Gastroesophageal sphincter (tissue), 3 donors: ENCODE measurements around the gene ZNF329.

Experiments
- POLR2A ChIP-seq, 2 donors: fragments of 450-650 bp; IDR thresholded peaks; one replicate each; pipeline ENCODE4 v1.6.1; 2017; ENCODE audit warnings: antibody characterized with exemption in 2 of 2, mild to moderate bottlenecking in 2 of 2, moderate library complexity in 1 of 2
- TF ChIP-seq, protein P1 (sequence below), 4 experiments: fragments of 200-600 bp in 2 of 4; fragments of 450-650 bp in 2 of 4; sonication (generic) in 1 of 4; IDR thresholded peaks; one replicate each; pipeline ENCODE4 v1.5.1; 2017 to 2019; ENCODE audit warnings: antibody characterized with exemption in 4 of 4, mild to moderate bottlenecking in 2 of 4, moderate library complexity in 2 of 4

- TF ChIP-seq, protein P1, sequence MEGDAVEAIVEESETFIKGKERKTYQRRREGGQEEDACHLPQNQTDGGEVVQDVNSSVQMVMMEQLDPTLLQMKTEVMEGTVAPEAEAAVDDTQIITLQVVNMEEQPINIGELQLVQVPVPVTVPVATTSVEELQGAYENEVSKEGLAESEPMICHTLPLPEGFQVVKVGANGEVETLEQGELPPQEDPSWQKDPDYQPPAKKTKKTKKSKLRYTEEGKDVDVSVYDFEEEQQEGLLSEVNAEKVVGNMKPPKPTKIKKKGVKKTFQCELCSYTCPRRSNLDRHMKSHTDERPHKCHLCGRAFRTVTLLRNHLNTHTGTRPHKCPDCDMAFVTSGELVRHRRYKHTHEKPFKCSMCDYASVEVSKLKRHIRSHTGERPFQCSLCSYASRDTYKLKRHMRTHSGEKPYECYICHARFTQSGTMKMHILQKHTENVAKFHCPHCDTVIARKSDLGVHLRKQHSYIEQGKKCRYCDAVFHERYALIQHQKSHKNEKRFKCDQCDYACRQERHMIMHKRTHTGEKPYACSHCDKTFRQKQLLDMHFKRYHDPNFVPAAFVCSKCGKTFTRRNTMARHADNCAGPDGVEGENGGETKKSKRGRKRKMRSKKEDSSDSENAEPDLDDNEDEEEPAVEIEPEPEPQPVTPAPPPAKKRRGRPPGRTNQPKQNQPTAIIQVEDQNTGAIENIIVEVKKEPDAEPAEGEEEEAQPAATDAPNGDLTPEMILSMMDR (IDR thresholded peaks at IDR 0.05): no peak
- no peak for TF ChIP-seq POLR2A (IDR thresholded peaks at IDR 0.05)
Measured at GRCh38 chr19:58166268-58166667, 15.7 kb upstream of the ZNF329 start.
